HCT116 (cell line): ENCODE data around the gene ATL1. TPM values are rescaled to one million over a fixed set of nuclear protein-coding genes. Genes with fewer than 3 reads are reported as not detected.

Experiments
- ATAC-seq: fragments of 200-7000 bp; cut with Tn5 transposase; 2 replicates; pipeline ENCODE4 v1.9.1; 2020; ENCODE audit warnings: mild to moderate bottlenecking, moderate library complexity
- BruUV-seq: library from RNA; stranded (reverse); fragments of 400-500 nt; replicated peaks from 2 replicates; lab custom pipeline; 2021; lab: Mats Ljungman, UMichigan
- CTCF ChIA-PET: fragments of 300-600 bp; sonication (Branson Sonifier 250); formaldehyde crosslinking; loops from one replicate; lab custom pipeline; 2021; ENCODE audit warnings: antibody characterized with exemption; lab: Charles Lee
- POLR2A ChIA-PET: fragments of 300-600, 350-600 bp; sonication (Branson Sonifier 250); formaldehyde crosslinking; loops from one replicate; lab custom pipeline; 2021; ENCODE audit warnings: antibody characterized with exemption; lab: Charles Lee
- RAD21 ChIA-PET, 2 experiments: fragments of 300-600 bp; sonication (Branson Sonifier 250); formaldehyde crosslinking; loops; one replicate each; lab custom pipeline; 2023; ENCODE audit warnings: low total read pairs in 2 of 2; ENCODE audit not compliant: uncharacterized antibody in 2 of 2, unreplicated experiment in 2 of 2, low non-redundant PET in 1 of 2; lab: Charles Lee
- DNase-seq: peaks from one replicate; pipeline ENCODE4 v3.0.0-alpha.2; 2010; ENCODE audit warnings: low read depth, low spot score
- H2AFZ ChIP-seq: fragments of 200-600 bp; shearing (Covaris generic), sonication (generic); 2 replicates; pipeline ENCODE4 v1.6.1; 2017; ENCODE audit warnings: low read depth, mixed run types, mixed read lengths, antibody characterized with exemption, low read length; ENCODE audit not compliant: poor library complexity, severe bottlenecking
- H3K27ac ChIP-seq: 2 replicates; pipeline ENCODE4 v1.5.1; 2012; ENCODE audit warnings: low read depth, low read length
- H3K27me3 ChIP-seq: fragments of 200-600 bp; sonication (generic); 2 replicates; pipeline ENCODE4 v1.6.1; 2016; ENCODE audit warnings: mixed run types, low read length, mixed read lengths; ENCODE audit not compliant: insufficient read depth
- H3K36me3 ChIP-seq, 2 experiments: fragments of 200-500 bp in 1 of 2; fragments of 200-600 bp in 1 of 2; sonication (Bioruptor generic) in 1 of 2; sonication (generic) in 1 of 2; 2 replicates each; pipeline versions ENCODE4 v1.5.1 to v1.6.1; 2014 to 2016; ENCODE audit warnings: low read length in 2 of 2, inconsistent platforms in 1 of 2, mixed read lengths in 1 of 2, mixed run types in 1 of 2; ENCODE audit not compliant: insufficient read depth in 2 of 2, control insufficient read depth in 1 of 2
- H3K4me1 ChIP-seq, 2 experiments: fragments of 200-600 bp in 1 of 2; sonication (generic) in 1 of 2; 2 replicates each; pipeline versions ENCODE4 v1.5.1 to v1.6.1; 2012 to 2017; ENCODE audit warnings: low read length in 2 of 2, inconsistent platforms in 1 of 2, mild to moderate bottlenecking in 1 of 2, mixed read lengths in 1 of 2, mixed run types in 1 of 2, moderate library complexity in 1 of 2; ENCODE audit not compliant: insufficient read depth in 2 of 2, control insufficient read depth in 1 of 2
- H3K4me2 ChIP-seq: fragments of 200-600 bp; sonication (generic); 2 replicates; pipeline ENCODE4 v1.6.1; 2017; ENCODE audit warnings: mixed run types, low read length, mixed read lengths
- H3K4me3 ChIP-seq, 2 experiments: fragments of 200-600 bp in 1 of 2; sonication (generic) in 1 of 2; replicated peaks in 1 of 2; 2 replicates each; pipeline ENCODE4 v1.5.1; 2011 to 2016; ENCODE audit warnings: low read length in 2 of 2, control low read depth in 1 of 2, low read depth in 1 of 2, mild to moderate bottlenecking in 1 of 2, mixed read lengths in 1 of 2, mixed run types in 1 of 2
- H3K79me2 ChIP-seq: fragments of 200-600 bp; sonication (generic); 2 replicates; pipeline ENCODE4 v1.6.1; 2017; ENCODE audit warnings: mild to moderate bottlenecking, mixed run types, low read length, moderate library complexity, mixed read lengths; ENCODE audit not compliant: insufficient read depth
- H3K9ac ChIP-seq: fragments of 200-600 bp; sonication (generic); 2 replicates; pipeline ENCODE4 v1.6.1; 2016; ENCODE audit warnings: low read length, mixed read lengths
- H3K9me2 ChIP-seq: fragments of 200-600 bp; sonication (generic), shearing (Covaris generic); 2 replicates; pipeline ENCODE4 v1.6.1; 2017; ENCODE audit warnings: mixed run types, mild to moderate bottlenecking, moderate library complexity; ENCODE audit not compliant: insufficient read depth
- H3K9me3 ChIP-seq, 2 experiments: fragments of 200-500 bp in 1 of 2; fragments of 200-600 bp in 1 of 2; sonication (Bioruptor generic) in 1 of 2; sonication (generic) in 1 of 2; 2 replicates each; pipeline ENCODE4 v1.6.1; 2014 to 2017; ENCODE audit warnings: low read length in 2 of 2, mixed read lengths in 2 of 2, inconsistent platforms in 1 of 2, low read depth in 1 of 2, mild to moderate bottlenecking in 1 of 2, mixed run types in 1 of 2, moderate library complexity in 1 of 2; ENCODE audit not compliant: control insufficient read depth in 1 of 2, insufficient read depth in 1 of 2
- H4K20me1 ChIP-seq: fragments of 200-600 bp; sonication (generic), shearing (Covaris generic); 2 replicates; pipeline ENCODE4 v1.6.1; 2017; ENCODE audit warnings: mixed run types, mild to moderate bottlenecking, moderate library complexity; ENCODE audit not compliant: insufficient read depth
- ATF3 ChIP-seq: IDR thresholded peaks from 2 replicates; pipeline ENCODE4 v1.6.1; 2012
- CBX3 ChIP-seq: IDR thresholded peaks from 2 replicates; pipeline ENCODE4 v1.6.1; 2012; ENCODE audit warnings: low read depth
- CEBPB ChIP-seq: IDR thresholded peaks from 2 replicates; pipeline ENCODE4 v1.6.1; 2012; ENCODE audit warnings: low read depth
- CTCF ChIP-seq, 3 experiments: fragments of 200-600 bp in 1 of 3; sonication (generic) in 1 of 3; IDR thresholded peaks in 2 of 3; conservative IDR thresholded peaks in 1 of 3; 2 replicates each; pipeline ENCODE4 v1.5.1; 2012 to 2017; ENCODE audit warnings: low read depth in 2 of 3, low read length in 2 of 3, antibody characterized with exemption in 1 of 3, borderline replicate concordance in 1 of 3, control low read depth in 1 of 3, mild to moderate bottlenecking in 1 of 3, mixed read lengths in 1 of 3, mixed run types in 1 of 3, moderate library complexity in 1 of 3; ENCODE audit not compliant: insufficient read depth in 1 of 3
- EGR1 ChIP-seq: IDR thresholded peaks from 2 replicates; pipeline ENCODE4 v1.6.1; 2012; ENCODE audit warnings: low read depth
- ELF1 ChIP-seq: IDR thresholded peaks from 2 replicates; pipeline ENCODE4 v1.6.1; 2012; ENCODE audit warnings: low read depth, borderline replicate concordance
- EZH2 ChIP-seq: fragments of 200-600 bp; sonication (generic); IDR thresholded peaks from 2 replicates; pipeline ENCODE4 v1.6.1; 2017; ENCODE audit warnings: antibody characterized with exemption, mixed run types
- EZH2phosphoT487 ChIP-seq: fragments of 200-600 bp; IDR thresholded peaks from 2 replicates; pipeline ENCODE4 v1.6.1; 2018; ENCODE audit warnings: antibody characterized with exemption, borderline replicate concordance
- FOSL1 ChIP-seq: IDR thresholded peaks from 2 replicates; pipeline ENCODE4 v1.6.1; 2012; ENCODE audit warnings: low read depth
- JUND ChIP-seq: IDR thresholded peaks from 2 replicates; pipeline ENCODE4 v1.6.1; 2012
- POLR2A ChIP-seq: IDR thresholded peaks from 2 replicates; pipeline ENCODE4 v1.7.0; 2011; ENCODE audit warnings: borderline replicate concordance; ENCODE audit not compliant: insufficient read depth, insufficient read length; ENCODE audit errors: extremely low read depth
- POLR2AphosphoS5 ChIP-seq: IDR thresholded peaks from 2 replicates; pipeline ENCODE4 v1.6.1; 2011; ENCODE audit warnings: mild to moderate bottlenecking, low read depth, low read length, moderate library complexity
- RAD21 ChIP-seq: IDR thresholded peaks from 2 replicates; pipeline ENCODE4 v1.6.1; 2012; ENCODE audit warnings: low read depth, mild to moderate bottlenecking
- SP1 ChIP-seq: IDR thresholded peaks from 2 replicates; pipeline ENCODE4 v1.6.1; 2012; ENCODE audit warnings: low read depth
- SRF ChIP-seq: IDR thresholded peaks from 2 replicates; pipeline ENCODE4 v1.6.1; 2012; ENCODE audit warnings: low read depth
- TCF7L2 ChIP-seq: IDR thresholded peaks from 2 replicates; pipeline ENCODE4 v1.7.0; 2011; ENCODE audit warnings: borderline replicate concordance, inconsistent platforms; ENCODE audit not compliant: insufficient read depth, insufficient read length; ENCODE audit errors: extremely low read depth
- YY1 ChIP-seq: IDR thresholded peaks from 2 replicates; pipeline ENCODE4 v1.6.1; 2011; ENCODE audit warnings: low read length, low read depth, moderate library complexity, mild to moderate bottlenecking; ENCODE audit not compliant: insufficient replicate concordance; ENCODE audit errors: extremely low read depth
- ZBTB33 ChIP-seq: IDR thresholded peaks from 2 replicates; pipeline ENCODE4 v1.6.1; 2011; ENCODE audit warnings: mild to moderate bottlenecking, low read length, moderate library complexity; ENCODE audit not compliant: insufficient replicate concordance; ENCODE audit errors: extremely low read depth
- ZNF274 ChIP-seq: fragments of 200-500 bp; sonication (Bioruptor generic); IDR thresholded peaks from 2 replicates; pipeline ENCODE4 v1.6.1; 2014; ENCODE audit warnings: mild to moderate bottlenecking, low read depth, low read length, inconsistent platforms
- intact Hi-C: fragments of 100-400 bp; cut with micrococcal nuclease; formaldehyde crosslinking; loops from 2 replicates; pipeline ENCODE4 v1.10.0; 2022
- total RNA-seq: library from RNA; stranded (reverse); gene quantifications from one replicate; pipeline ENCODE4 v1.2.1, GENCODE V29; 2021; ENCODE audit not compliant: unreplicated experiment

The ATL1 gene
- total RNA-seq, 1 experiment from 2014 or later, result 1.4 TPM

GRCh38 chr14:50667996-50668825 is 108.3 kb downstream of the ATL1 start, which contains the start of gene SAV1:
Gene SAV1 (minus strand): TSS chr14:50668306. CDS start chr14:50667967, 339 bp downstream.
- BruUV-seq, result TSS peak; percentile 95
- Histone ChIP-seq H3K27ac (peak within 1 kb of the TSS; percentile 97), H3K9me3 (no peaks in the 10 kb centered on the region), H3K36me3 (peaks cover 4 to 10% of the 10 kb centered on the region in 2 experiments; a peak in 2 of 4 replicates), H3K27me3 (no peaks in the 10 kb centered on the region), H3K9ac (peak within 1 kb of the TSS; percentile 80), H2AFZ (peak within 1 kb of the TSS; percentile 17), H3K4me2 (peak within 1 kb of the TSS; percentile 76), H3K9me2 (no peaks in the 10 kb centered on the region), H3K79me2 (peaks cover 44% of the 10 kb centered on the region), H3K4me1 (peaks cover 19 to 36% of the 10 kb centered on the region in 2 experiments), H3K4me3 (peak within 1 kb of the TSS; percentile 69 to 83), H4K20me1 (peaks cover 5% of the 10 kb centered on the region; the same call in 1 of the 2 replicates)
- peak; percentile 52 for DNase-seq
- CTCF ChIA-PET, result no interaction called here
- intact Hi-C loops, result no loop called here
- POLR2A ChIA-PET, result interaction anchor here (0.7 to 1.4 kb wide), 7 partner anchors 9 to 106 kb away, joined by 3 to 19 read pairs (median 4); no protein-coding TSS in a partner anchor
- RAD21 ChIA-PET, result no interaction called here
- peak; percentile 78 for ATAC-seq
- no peak for TF ChIP-seq RAD21
- TF ChIP-seq EZH2, result no peak
- no peak for TF ChIP-seq ATF3
- no peak for TF ChIP-seq EGR1
- 0 out of 2 replicates have a peak, but pooled peaks have one; percentile 41 for TF ChIP-seq CBX3
- TF ChIP-seq EZH2phosphoT487, result no peak
- TF ChIP-seq POLR2A, result peak; percentile 95
- no peak for TF ChIP-seq ZNF274
- TF ChIP-seq TCF7L2, result peak; percentile 21
- peak; percentile 82 for TF ChIP-seq POLR2AphosphoS5
- no peak for TF ChIP-seq ELF1
- TF ChIP-seq YY1, result no peak
- no peak for TF ChIP-seq FOSL1
- TF ChIP-seq CEBPB, result no peak
- no peak for TF ChIP-seq ZBTB33
- TF ChIP-seq SP1, result peak; percentile 24; the same call in 1 of the 2 replicates
- no peak; the same call in 1 of the 2 replicates for TF ChIP-seq SRF
- no peak for TF ChIP-seq CTCF (IDR thresholded peaks at IDR 0.05 in 2 of 3, conservative IDR thresholded peaks at IDR 0.05 in 1 of 3; ENCODE audit: borderline replicate concordance in 1 of 3, insufficient read depth in 1 of 3, low read depth in 2 of 3, low read length in 2 of 3)
- no peak; the same call in 1 of the 2 replicates for TF ChIP-seq JUND
